Stimulated activated CD8-positive, alpha-beta memory T cell treated with anti-CD3 and anti-CD28 coated beads, Interleukin-15, amount 100 ng/mL, for 4 hours (primary cell): ENCODE measurements around the gene CCDC92.

ENCODE experiments used
- DNase-seq, 2 donors: peaks; one replicate each; pipeline ENCODE4 v3.0.0-alpha.2; 2020; ENCODE audit warnings: low read depth in 2 of 2

Gene CCDC92

GRCh38 chr12:123976227-123976826, 3.7 kb upstream of the CCDC92 start:
- no peak for DNase-seq

GRCh38 chr12:123973552-123974341, 1.1 kb upstream of the CCDC92 start:
- no peak for DNase-seq

GRCh38 chr12:123971770-123972456, 718 bp downstream of the CCDC92 start:
- DNase-seq, result no peak

- DNase-seq, result no peak
Measured at GRCh38 chr12:123971449-123971769, 1.2 kb downstream of the CCDC92 start.

GRCh38 chr12:123967121-123967586, 5.5 kb downstream of the CCDC92 start:
- no peak for DNase-seq

- no peak for DNase-seq
Measured at GRCh38 chr12:123966596-123966995, 6.0 kb downstream of the CCDC92 start.

GRCh38 chr12:123965382-123965781, 7.2 kb downstream of the CCDC92 start:
- DNase-seq, result no peak

GRCh38 chr12:123963821-123964220, 8.8 kb downstream of the CCDC92 start:
- DNase-seq, result no peak

- no peak for DNase-seq
Measured at GRCh38 chr12:123962513-123962912, 10.1 kb downstream of the CCDC92 start.

- no peak for DNase-seq
Measured at GRCh38 chr12:123961585-123962345, 10.9 kb downstream of the CCDC92 start.

- DNase-seq, result no peak
Measured at GRCh38 chr12:123960856-123961255, 11.8 kb downstream of the CCDC92 start.

GRCh38 chr12:123960029-123960735, 12.4 kb downstream of the CCDC92 start:
- no peak for DNase-seq

GRCh38 chr12:123958876-123959275, 13.8 kb downstream of the CCDC92 start:
- no peak for DNase-seq

GRCh38 chr12:123958462-123958861, 14.2 kb downstream of the CCDC92 start:
- DNase-seq, result no peak

GRCh38 chr12:123957196-123957595, 15.4 kb downstream of the CCDC92 start:
- DNase-seq, result no peak

GRCh38 chr12:123956249-123956648, 16.4 kb downstream of the CCDC92 start:
- DNase-seq, result no peak

- no peak for DNase-seq
Measured at GRCh38 chr12:123954647-123955350, 17.8 kb downstream of the CCDC92 start.

- DNase-seq, result no peak
Measured at GRCh38 chr12:123952037-123952436, 20.6 kb downstream of the CCDC92 start.

GRCh38 chr12:123951467-123951866, 21.2 kb downstream of the CCDC92 start:
- no peak for DNase-seq

- no peak for DNase-seq
Measured at GRCh38 chr12:123950476-123951349, 21.9 kb downstream of the CCDC92 start.
